Activated T-helper 17 cell treated with anti-CD3 and anti-CD28 coated beads, Interleukin-2, amount 50 U/mL, for 72 hours (primary cell): ENCODE data around the gene ADAMTS7. TPM values are rescaled to one million over a fixed set of nuclear protein-coding genes. Genes with fewer than 3 reads are reported as not detected.
"Not testable (repeated sequence)": the region's sequence is repeated elsewhere in the genome, so short reads cannot be mapped to it uniquely, and the experiment has no call there.

ENCODE experiments used
- ATAC-seq: fragments of 150-1000 bp; cut with Tn5 transposase; replicated peaks from 2 replicates; pipeline ENCODE4 v1.10.0; 2021; ENCODE audit warnings: mild to moderate bottlenecking, moderate library complexity
- H3K27ac Mint-ChIP-seq: one replicate; pipeline ENCODE4 v1.8.0; 2022; ENCODE audit warnings: mixed read lengths
- H3K27me3 Mint-ChIP-seq: one replicate; pipeline ENCODE4 v1.8.0; 2022; ENCODE audit warnings: mixed read lengths
- H3K36me3 Mint-ChIP-seq: one replicate; pipeline ENCODE4 v1.8.0; 2022; ENCODE audit warnings: low read depth, mild to moderate bottlenecking, mixed read lengths
- H3K4me1 Mint-ChIP-seq: one replicate; pipeline ENCODE4 v1.8.0; 2022; ENCODE audit warnings: mixed read lengths
- H3K4me3 Mint-ChIP-seq: one replicate; pipeline ENCODE4 v1.8.0; 2022; ENCODE audit warnings: mild to moderate bottlenecking, mixed read lengths
- H3K9me3 Mint-ChIP-seq: one replicate; pipeline ENCODE4 v1.8.0; 2022; ENCODE audit warnings: mixed read lengths
- total RNA-seq, 2 donors: library from RNA; stranded (reverse); gene quantifications; one replicate each; pipeline ENCODE4 v1.2.3, GENCODE V29; 2022

The ADAMTS7 gene
- total RNA-seq, 2 donors from 2014 or later = 1.2 to 4.4 TPM

- H3K9me3 Mint-ChIP-seq = no peaks in the 10 kb centered on the region
- no peak overlapping the region for H3K27ac Mint-ChIP-seq
- ATAC-seq = no peak
- H3K4me3 Mint-ChIP-seq = no peak overlapping the region
- no peaks in the 10 kb centered on the region for H3K4me1 Mint-ChIP-seq
- no peaks in the 10 kb centered on the region for H3K36me3 Mint-ChIP-seq
- H3K27me3 Mint-ChIP-seq = peaks cover 3% of the 10 kb centered on the region
Observed at GRCh38 chr15:78800806-78801205, 10.5 kb downstream of the ADAMTS7 start.

- H3K27ac Mint-ChIP-seq = no peak overlapping the region
- no peak for ATAC-seq
- no peak overlapping the region for H3K4me3 Mint-ChIP-seq
- peaks cover 3% of the 10 kb centered on the region for H3K27me3 Mint-ChIP-seq
- H3K36me3 Mint-ChIP-seq = no peaks in the 10 kb centered on the region
- H3K9me3 Mint-ChIP-seq = no peaks in the 10 kb centered on the region
- H3K4me1 Mint-ChIP-seq = no peaks in the 10 kb centered on the region
Observed at GRCh38 chr15:78800189-78800588, 11.1 kb downstream of the ADAMTS7 start.

GRCh38 chr15:78799102-78799501 is 12.2 kb downstream of the ADAMTS7 start:
- H3K4me3 Mint-ChIP-seq, H3K4me1 Mint-ChIP-seq, ATAC-seq, H3K27me3 Mint-ChIP-seq, H3K27ac Mint-ChIP-seq, H3K9me3 Mint-ChIP-seq, H3K36me3 Mint-ChIP-seq: not testable (repeated sequence)

GRCh38 chr15:78798355-78798754 is 12.9 kb downstream of the ADAMTS7 start:
- H3K9me3 Mint-ChIP-seq, H3K27me3 Mint-ChIP-seq, H3K4me3 Mint-ChIP-seq, ATAC-seq, H3K36me3 Mint-ChIP-seq, H3K4me1 Mint-ChIP-seq: not testable (repeated sequence)
- peak overlapping the region; percentile 65 for H3K27ac Mint-ChIP-seq

GRCh38 chr15:78797951-78798350 is 13.3 kb downstream of the ADAMTS7 start:
- no peak for ATAC-seq
- Mint-ChIP-seq H3K9me3 (no peaks in the 10 kb centered on the region), H3K27ac (peak overlapping the region; percentile 65), H3K4me3 (no peak overlapping the region), H3K4me1 (no peaks in the 10 kb centered on the region), H3K27me3 (peaks cover 3% of the 10 kb centered on the region), H3K36me3 (no peaks in the 10 kb centered on the region)

GRCh38 chr15:78796510-78796909 is 14.8 kb downstream of the ADAMTS7 start:
- H3K4me3 Mint-ChIP-seq = no peak overlapping the region
- no peak for ATAC-seq
- peak overlapping the region; percentile 68 for H3K27ac Mint-ChIP-seq
- H3K9me3 Mint-ChIP-seq = no peaks in the 10 kb centered on the region
- H3K36me3 Mint-ChIP-seq = no peaks in the 10 kb centered on the region
- peaks cover 3% of the 10 kb centered on the region for H3K27me3 Mint-ChIP-seq
- no peaks in the 10 kb centered on the region for H3K4me1 Mint-ChIP-seq

GRCh38 chr15:78795043-78795442 is 16.2 kb downstream of the ADAMTS7 start:
- H3K36me3 Mint-ChIP-seq = no peaks in the 10 kb centered on the region
- H3K27ac Mint-ChIP-seq = no peak overlapping the region
- H3K4me1 Mint-ChIP-seq = no peaks in the 10 kb centered on the region
- ATAC-seq = no peak
- H3K9me3 Mint-ChIP-seq = no peaks in the 10 kb centered on the region
- no peak overlapping the region for H3K4me3 Mint-ChIP-seq
- no peaks in the 10 kb centered on the region for H3K27me3 Mint-ChIP-seq

- not testable (repeated sequence) for H3K9me3 Mint-ChIP-seq, H3K27me3 Mint-ChIP-seq, H3K4me1 Mint-ChIP-seq
Observed at GRCh38 chr15:78794446-78794845, 16.8 kb downstream of the ADAMTS7 start.

GRCh38 chr15:78791357-78791756 is 19.9 kb downstream of the ADAMTS7 start:
- no peak for ATAC-seq
- peaks cover 3% of the 10 kb centered on the region for H3K27me3 Mint-ChIP-seq
- no peaks in the 10 kb centered on the region for H3K9me3 Mint-ChIP-seq
- no peaks in the 10 kb centered on the region for H3K4me1 Mint-ChIP-seq
- no peaks in the 10 kb centered on the region for H3K36me3 Mint-ChIP-seq
- H3K27ac Mint-ChIP-seq = peak overlapping the region; percentile 61
- no peak overlapping the region for H3K4me3 Mint-ChIP-seq

More at GRCh38 chr15:78794446-78794845, 16.8 kb downstream of the ADAMTS7 start:
- not testable (repeated sequence) for H3K4me3 Mint-ChIP-seq, H3K27ac Mint-ChIP-seq, ATAC-seq, H3K36me3 Mint-ChIP-seq

GRCh38 chr15:78790027-78790426 is 21.2 kb downstream of the ADAMTS7 start:
- no peaks in the 10 kb centered on the region for H3K4me1 Mint-ChIP-seq
- peaks cover 3% of the 10 kb centered on the region for H3K27me3 Mint-ChIP-seq
- H3K4me3 Mint-ChIP-seq = peak overlapping the region; percentile 27
- H3K9me3 Mint-ChIP-seq = no peaks in the 10 kb centered on the region
- peak overlapping the region; percentile 25 for H3K27ac Mint-ChIP-seq
- no peaks in the 10 kb centered on the region for H3K36me3 Mint-ChIP-seq
- peak; percentile 98 for ATAC-seq

- H3K27ac Mint-ChIP-seq = peak overlapping the region; percentile 25
- peak overlapping the region; percentile 27 for H3K4me3 Mint-ChIP-seq
- no peak for ATAC-seq
- H3K27me3 Mint-ChIP-seq = peaks cover 3% of the 10 kb centered on the region
- H3K9me3 Mint-ChIP-seq = peaks cover 4% of the 10 kb centered on the region
- no peaks in the 10 kb centered on the region for H3K36me3 Mint-ChIP-seq
- H3K4me1 Mint-ChIP-seq = no peaks in the 10 kb centered on the region
Observed at GRCh38 chr15:78789615-78790014, 21.6 kb downstream of the ADAMTS7 start.

- H3K4me1 Mint-ChIP-seq = no peaks in the 10 kb centered on the region
- no peak overlapping the region for H3K4me3 Mint-ChIP-seq
- H3K9me3 Mint-ChIP-seq = peaks cover 4% of the 10 kb centered on the region
- H3K27ac Mint-ChIP-seq = no peak overlapping the region
- no peak for ATAC-seq
- peaks cover 3% of the 10 kb centered on the region for H3K27me3 Mint-ChIP-seq
- no peaks in the 10 kb centered on the region for H3K36me3 Mint-ChIP-seq
Observed at GRCh38 chr15:78788016-78788660, 23.1 kb downstream of the ADAMTS7 start.

GRCh38 chr15:78782402-78782801 is 28.9 kb downstream of the ADAMTS7 start:
- not testable (repeated sequence) for H3K27ac Mint-ChIP-seq, H3K4me3 Mint-ChIP-seq, ATAC-seq

GRCh38 chr15:78781381-78781780 is 29.9 kb downstream of the ADAMTS7 start:
- H3K27me3 Mint-ChIP-seq, H3K27ac Mint-ChIP-seq, H3K4me1 Mint-ChIP-seq, H3K4me3 Mint-ChIP-seq, H3K9me3 Mint-ChIP-seq, ATAC-seq, H3K36me3 Mint-ChIP-seq: not testable (repeated sequence)

More at GRCh38 chr15:78782402-78782801, 28.9 kb downstream of the ADAMTS7 start:
- H3K4me1 Mint-ChIP-seq, H3K27me3 Mint-ChIP-seq, H3K9me3 Mint-ChIP-seq, H3K36me3 Mint-ChIP-seq: not testable (repeated sequence)

GRCh38 chr15:78779975-78780374 is 31.3 kb downstream of the ADAMTS7 start:
- not testable (repeated sequence) for ATAC-seq, H3K27me3 Mint-ChIP-seq, H3K36me3 Mint-ChIP-seq, H3K9me3 Mint-ChIP-seq, H3K4me1 Mint-ChIP-seq, H3K4me3 Mint-ChIP-seq, H3K27ac Mint-ChIP-seq
